Spleen (tissue), 11 donors: ENCODE data around the gene MAPK13. TPM values are rescaled to one million over a fixed set of nuclear protein-coding genes. Genes with fewer than 3 reads are reported as not detected.

Source experiments
- DNase-seq: peaks from one replicate; pipeline ENCODE4 v3.0.0-alpha.2; 2020
- H3K27ac ChIP-seq, 8 donors: fragments of 200-600 bp; sonication (generic) in 7 of 8; 1 replicate in 4 of 8; 2 replicates in 4 of 8; pipeline versions ENCODE4 v1.5.0 to v1.8.0; 2016 to 2021; ENCODE audit warnings: inconsistent platforms in 4 of 8, mild to moderate bottlenecking in 4 of 8, moderate library complexity in 1 of 8
- H3K27me3 ChIP-seq, 7 donors: fragments of 200-600 bp; sonication (generic) in 6 of 7; replicated peaks in 1 of 7; 1 replicate in 4 of 7; 2 replicates in 3 of 7; pipeline versions ENCODE4 v1.5.0 to v1.8.0; 2016 to 2021; ENCODE audit warnings: inconsistent platforms in 3 of 7, mild to moderate bottlenecking in 1 of 7
- H3K36me3 ChIP-seq, 6 donors: fragments of 200-600 bp; sonication (generic) in 5 of 6; 1 replicate in 4 of 6; 2 replicates in 2 of 6; pipeline versions ENCODE4 v1.5.0 to v1.8.0; 2016 to 2021; ENCODE audit warnings: inconsistent platforms in 2 of 6
- H3K4me1 ChIP-seq, 6 donors: fragments of 200-600 bp; sonication (generic) in 5 of 6; 1 replicate in 3 of 6; 2 replicates in 3 of 6; pipeline versions ENCODE4 v1.5.0 to v1.8.0; 2016 to 2021; ENCODE audit warnings: inconsistent platforms in 3 of 6
- H3K4me3 ChIP-seq, 8 donors: fragments of 200-600 bp; sonication (generic) in 7 of 8; 1 replicate in 4 of 8; 2 replicates in 4 of 8; pipeline versions ENCODE4 v1.5.0 to v1.8.0; 2016 to 2021; ENCODE audit warnings: inconsistent platforms in 4 of 8, mild to moderate bottlenecking in 4 of 8, moderate library complexity in 2 of 8
- H3K9me3 ChIP-seq, 8 donors: fragments of 200-600 bp; sonication (generic) in 7 of 8; 1 replicate in 4 of 8; 2 replicates in 4 of 8; pipeline versions ENCODE4 v1.5.0 to v1.8.0; 2016 to 2021; ENCODE audit warnings: inconsistent platforms in 4 of 8
- POLR2A ChIP-seq, 3 donors: fragments of 450-650 bp; IDR thresholded peaks; one replicate each; pipeline ENCODE4 v1.5.1; 2017; ENCODE audit warnings: antibody characterized with exemption in 3 of 3, mild to moderate bottlenecking in 1 of 3
- POLR2AphosphoS5 ChIP-seq, 3 donors: sonication (generic); formaldehyde crosslinking; IDR thresholded peaks; one replicate each; pipeline ENCODE4 v1.5.1; 2017; ENCODE audit warnings: antibody characterized with exemption in 3 of 3
- WGBS, 5 donors: extraction: QIAGEN DNeasy Blood & Tissue Kit in 3 of 5; methylation state at CpG; one replicate each; pipeline versions ENCODE4 v1.1.5 to v1.1.7; 2013 to 2018; 5-methylcytosine and 5-hydroxymethylcytosine counted together
- intact Hi-C: fragments of 100-400 bp; cut with DNase I; formaldehyde crosslinking; loops from one replicate; pipeline ENCODE4 v1.15.0; 2023; ENCODE audit warnings: low total_unique reads
- polyA plus RNA-seq, 3 donors: library from polyadenylated mRNA; stranded (reverse); fragments of 200-250 nt; gene quantifications; one replicate each; pipeline ENCODE4 v1.2.1, GENCODE V29; 2013
- total RNA-seq, 7 donors: library from RNA; depleted of rRNA in 3 of 7; stranded (reverse); fragments of >200 nt in 3 of 7; fragmentation: NEBNext Ultra II Directional in 4 of 7; extraction: Animal tissue kit (Norgen Biotek cat#: 25700) in 4 of 7; gene quantifications; one replicate each; pipeline versions ENCODE4 v1.1.0 to v1.2.1, GENCODE V29; 2016 to 2021
- TF ChIP-seq, protein P1 (sequence below), 11 experiments: fragments of 200-600 bp in 7 of 11; fragments of 450-650 bp in 4 of 11; sonication (generic) in 4 of 11; IDR thresholded peaks in 8 of 11; conservative IDR thresholded peaks in 3 of 11; 1 replicate in 7 of 11; 2 replicates in 4 of 11; pipeline versions ENCODE4 v1.4.0 to v1.8.0; 2016 to 2021; ENCODE audit warnings: antibody characterized with exemption in 11 of 11, inconsistent platforms in 4 of 11, mild to moderate bottlenecking in 1 of 11
- donor health status: healthy with polysubstance abuse.
- donor health status: DM: no; HTN: no; CAD: no; lungs with moderate emphysema.
- donor health status: DM: no; HTN: no; CAD: no.
- donor health status: Bipolar disorder and iron deficiency.
- donor health status: healthy.
- donor health status: DM: no; HTN: no; CAD: no.
- donor health status: DM: yes; HTN: yes; CAD: no.

Gene MAPK13
- total and polyA plus RNA-seq, 10 donors, result 6.2 to 30.0 (median 17.7) TPM

GRCh38 chr6:36095497-36096391 is 34.6 kb upstream of the MAPK13 start:
- no peak for DNase-seq
- Histone ChIP-seq H3K27me3 (no peaks in the 10 kb centered on the region), H3K27ac (peak overlapping the region in 4 of 8 donors; percentile 17 to 59 (median 44)), H3K9me3 (no peaks in the 10 kb centered on the region), H3K4me1 (peaks cover 5 to 46% (median 35%) of the 10 kb centered on the region in 6 donors), H3K4me3 (no peak overlapping the region), H3K36me3 (peaks cover 0 to 76% (median 19%) of the 10 kb centered on the region in 6 donors)
- TF ChIP-seq, protein P1, sequence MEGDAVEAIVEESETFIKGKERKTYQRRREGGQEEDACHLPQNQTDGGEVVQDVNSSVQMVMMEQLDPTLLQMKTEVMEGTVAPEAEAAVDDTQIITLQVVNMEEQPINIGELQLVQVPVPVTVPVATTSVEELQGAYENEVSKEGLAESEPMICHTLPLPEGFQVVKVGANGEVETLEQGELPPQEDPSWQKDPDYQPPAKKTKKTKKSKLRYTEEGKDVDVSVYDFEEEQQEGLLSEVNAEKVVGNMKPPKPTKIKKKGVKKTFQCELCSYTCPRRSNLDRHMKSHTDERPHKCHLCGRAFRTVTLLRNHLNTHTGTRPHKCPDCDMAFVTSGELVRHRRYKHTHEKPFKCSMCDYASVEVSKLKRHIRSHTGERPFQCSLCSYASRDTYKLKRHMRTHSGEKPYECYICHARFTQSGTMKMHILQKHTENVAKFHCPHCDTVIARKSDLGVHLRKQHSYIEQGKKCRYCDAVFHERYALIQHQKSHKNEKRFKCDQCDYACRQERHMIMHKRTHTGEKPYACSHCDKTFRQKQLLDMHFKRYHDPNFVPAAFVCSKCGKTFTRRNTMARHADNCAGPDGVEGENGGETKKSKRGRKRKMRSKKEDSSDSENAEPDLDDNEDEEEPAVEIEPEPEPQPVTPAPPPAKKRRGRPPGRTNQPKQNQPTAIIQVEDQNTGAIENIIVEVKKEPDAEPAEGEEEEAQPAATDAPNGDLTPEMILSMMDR (IDR thresholded peaks at IDR 0.05 in 8 of 11, conservative IDR thresholded peaks at IDR 0.05 in 3 of 11), result peak in 3 of 11 experiments; percentile 8 to 61 (median 60)
- no peak for TF ChIP-seq POLR2AphosphoS5 (IDR thresholded peaks at IDR 0.05)
- intact Hi-C loops, result no loop called here
- WGBS, 5 donors, result 90 to 94% (median 91%) methylated on average over 8 of the region's 8 CpGs

DNA sequence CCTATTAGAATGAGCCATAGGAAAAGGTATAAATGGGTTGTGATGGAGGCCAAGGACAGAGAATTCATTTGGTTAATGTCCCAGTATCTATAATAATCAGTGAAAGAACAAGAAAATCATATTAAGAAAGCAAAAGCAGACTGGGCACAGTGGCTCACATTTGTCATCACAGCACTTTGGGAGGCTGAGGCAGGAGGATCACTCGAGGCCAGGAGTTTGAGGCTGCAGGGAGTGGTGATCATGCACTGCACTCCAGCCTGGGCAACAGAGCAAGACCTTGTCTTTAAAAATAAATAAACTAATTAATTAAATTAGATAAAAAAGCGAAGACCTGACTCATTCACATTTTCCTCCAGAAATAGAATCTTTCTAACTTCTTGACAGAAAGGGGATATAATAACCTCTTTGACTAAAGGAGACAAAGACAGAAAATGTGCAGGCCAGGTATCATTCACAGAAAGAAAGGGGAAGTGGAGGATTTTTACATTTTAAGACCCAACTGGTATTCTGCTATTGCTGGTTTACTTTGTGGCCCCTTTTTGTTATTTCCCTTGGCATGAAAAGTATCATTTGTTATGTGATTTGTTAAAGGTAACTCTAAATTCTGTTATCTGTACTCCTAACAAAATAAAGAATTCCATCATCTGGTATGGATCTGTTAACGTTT is 31.9 kb upstream of the MAPK13 start:
- Histone ChIP-seq H3K9me3 (no peaks in the 10 kb centered on the region), H3K4me1 (peaks cover 5 to 56% (median 38%) of the 10 kb centered on the region in 6 donors), H3K27me3 (no peaks in the 10 kb centered on the region), H3K4me3 (no peak overlapping the region), H3K36me3 (peaks cover 0 to 76% (median 21%) of the 10 kb centered on the region in 6 donors), H3K27ac (peak overlapping the region in 5 of 8 donors; percentile 26 to 79 (median 48))
- intact Hi-C loops, result no loop called here
- no peak for TF ChIP-seq POLR2A (IDR thresholded peaks at IDR 0.05)
- TF ChIP-seq, protein P1 (IDR thresholded peaks at IDR 0.05 in 8 of 11, conservative IDR thresholded peaks at IDR 0.05 in 3 of 11), result no peak
- no peak for TF ChIP-seq POLR2AphosphoS5 (IDR thresholded peaks at IDR 0.05)
- 71 to 81% (median 76%) methylated on average over 3 of the region's 3 CpGs for WGBS, 5 donors
- no peak for DNase-seq

DNA sequence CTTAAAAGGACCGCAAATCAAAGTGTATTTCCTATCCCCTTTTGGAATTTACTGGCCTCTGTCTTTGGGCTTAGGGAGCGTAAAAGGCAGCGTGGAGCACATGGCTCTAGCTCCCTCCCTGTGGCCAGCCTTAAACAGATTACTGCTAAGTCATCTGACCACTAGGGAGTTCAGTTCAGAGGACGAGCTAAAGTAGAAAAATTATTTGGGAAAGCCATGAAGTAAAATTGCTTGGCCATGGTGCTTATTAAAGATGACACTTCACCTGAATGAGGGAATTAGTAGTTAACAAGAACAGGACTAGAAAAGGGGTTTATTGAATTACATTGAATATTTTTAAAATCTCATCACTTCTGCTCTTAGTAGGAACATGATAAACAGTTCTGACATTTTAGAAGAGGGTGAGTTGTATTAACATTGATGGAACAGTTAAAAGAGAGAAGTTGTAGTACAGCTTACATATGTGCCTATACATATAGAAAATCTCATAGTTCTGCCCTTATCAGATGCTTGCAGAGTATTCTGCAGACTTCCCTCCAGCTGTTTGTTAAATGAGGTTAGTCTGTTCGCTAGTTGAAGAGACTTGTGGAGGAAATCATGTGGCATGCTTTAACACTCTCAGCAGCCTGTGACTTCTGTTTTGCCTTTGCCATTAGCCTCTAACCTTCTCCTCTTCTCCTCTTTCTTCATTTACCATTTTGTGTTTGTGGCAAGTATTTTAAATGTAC is 31.2 kb upstream of the MAPK13 start:
- TF ChIP-seq POLR2AphosphoS5 (IDR thresholded peaks at IDR 0.05) (no peak), POLR2A (IDR thresholded peaks at IDR 0.05) (no peak)
- TF ChIP-seq, protein P1 (IDR thresholded peaks at IDR 0.05 in 8 of 11, conservative IDR thresholded peaks at IDR 0.05 in 3 of 11), result no peak
- no peaks in the 10 kb centered on the region for H3K9me3 ChIP-seq
- peaks cover 5 to 56% (median 38%) of the 10 kb centered on the region in 6 donors for H3K4me1 ChIP-seq
- 63 to 71% (median 68%) methylated on average over 5 of the region's 5 CpGs for WGBS, 5 donors
- no peak for DNase-seq
- H3K4me3 ChIP-seq, result no peak overlapping the region
- no peaks in the 10 kb centered on the region for H3K27me3 ChIP-seq
- H3K36me3 ChIP-seq, result peaks cover 0 to 82% (median 27%) of the 10 kb centered on the region in 6 donors
- intact Hi-C loops, result no loop called here
- peak overlapping the region in 6 of 8 donors; percentile 26 to 79 (median 40) for H3K27ac ChIP-seq
